ENCODE data around the gene TYW1. TPM values are rescaled to one million over a fixed set of nuclear protein-coding genes. Genes with fewer than 3 reads are reported as not detected.
"Not testable (repeated sequence)": the region's sequence is repeated elsewhere in the genome, so short reads cannot be mapped to it uniquely, and the experiment has no call there.

Gene TYW1
- total RNA-seq, 1 donor from 2014 or later: 22.4 TPM

DNA sequence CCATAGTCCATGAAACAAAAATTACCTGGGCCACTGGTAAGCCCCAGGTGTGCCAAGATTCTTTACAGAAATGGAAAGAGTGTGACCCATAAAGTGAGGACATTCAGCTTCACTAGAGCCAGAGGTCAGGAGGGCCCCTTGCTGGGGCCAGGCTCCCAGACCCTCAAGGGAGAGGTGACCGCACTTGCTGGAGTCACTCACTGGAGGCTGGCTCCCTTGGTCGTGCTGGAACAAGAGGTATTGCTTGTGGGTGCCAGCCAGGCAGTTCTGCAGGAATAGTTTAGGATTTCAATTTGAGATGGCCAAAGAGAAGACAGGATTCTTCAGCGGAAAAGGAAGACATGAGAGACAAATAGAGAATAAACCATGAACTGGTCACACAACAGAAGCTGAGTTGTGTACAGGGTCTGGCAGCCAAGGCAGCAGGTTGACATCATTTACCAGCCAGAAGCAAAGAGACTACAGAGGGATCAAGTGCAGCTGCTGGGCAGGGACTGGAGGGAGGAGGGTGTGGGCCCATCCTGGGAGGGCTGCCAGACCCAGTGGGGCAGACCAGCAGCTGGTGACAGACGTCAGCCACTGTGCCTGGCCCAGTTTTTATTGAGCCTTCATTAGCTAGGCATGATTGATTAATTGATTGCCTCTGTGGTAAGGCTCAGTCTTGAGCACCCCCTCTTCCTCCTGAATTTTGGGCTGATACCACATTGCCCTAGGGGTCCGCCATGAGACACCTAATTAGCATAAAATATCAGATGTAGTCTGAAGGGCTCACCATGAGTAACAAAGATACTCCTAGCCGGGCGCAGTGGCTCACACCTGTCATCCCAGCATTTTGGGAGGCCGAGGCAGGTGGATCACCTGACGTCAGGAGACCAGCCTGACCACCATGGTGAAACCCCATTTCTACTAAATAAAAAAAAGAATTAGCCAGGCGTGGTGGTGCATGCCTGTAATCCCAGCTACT, 40.1 kb downstream of the TYW1 start:
- DNase-seq (ENCODE audit: low spot score); H3K27ac Mint-ChIP-seq; H3K4me3 Mint-ChIP-seq; H3K27me3 Mint-ChIP-seq (ENCODE audit: insufficient read depth); H3K4me1 Mint-ChIP-seq (ENCODE audit: low read depth); H3K9me3 Mint-ChIP-seq; intact Hi-C loops (cut with micrococcal nuclease): not testable (repeated sequence)
- H3K36me3 Mint-ChIP-seq (ENCODE audit: low read depth): peaks cover 14% of the 10 kb centered on the region

DNA sequence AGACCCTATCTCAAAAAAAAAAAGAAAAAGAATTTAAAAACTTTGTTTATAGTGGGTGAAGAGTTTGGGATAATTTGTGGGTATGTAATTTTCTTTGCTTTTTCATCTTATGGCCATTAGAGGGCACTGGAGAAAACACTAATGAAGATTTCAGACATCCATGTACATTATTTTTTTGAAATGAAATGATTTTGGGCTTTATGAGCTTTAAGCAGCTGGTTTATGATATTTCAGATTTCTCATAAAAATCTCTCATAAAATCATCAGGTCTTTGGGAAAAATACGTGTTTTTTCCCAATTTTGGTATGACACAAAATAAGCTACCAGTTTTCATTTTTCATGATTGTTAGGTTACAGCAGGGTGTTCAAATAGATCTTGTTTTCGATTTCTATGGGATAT, 44.2 kb downstream of the TYW1 start:
- H3K27ac Mint-ChIP-seq: peak overlapping the region; percentile 40
- intact Hi-C loops (cut with micrococcal nuclease): loop anchor here (2.0 kb wide), 1 partner anchor 262 kb away; no protein-coding TSS in a partner anchor
- not testable (repeated sequence) for H3K36me3 Mint-ChIP-seq (ENCODE audit: low read depth)

DNA sequence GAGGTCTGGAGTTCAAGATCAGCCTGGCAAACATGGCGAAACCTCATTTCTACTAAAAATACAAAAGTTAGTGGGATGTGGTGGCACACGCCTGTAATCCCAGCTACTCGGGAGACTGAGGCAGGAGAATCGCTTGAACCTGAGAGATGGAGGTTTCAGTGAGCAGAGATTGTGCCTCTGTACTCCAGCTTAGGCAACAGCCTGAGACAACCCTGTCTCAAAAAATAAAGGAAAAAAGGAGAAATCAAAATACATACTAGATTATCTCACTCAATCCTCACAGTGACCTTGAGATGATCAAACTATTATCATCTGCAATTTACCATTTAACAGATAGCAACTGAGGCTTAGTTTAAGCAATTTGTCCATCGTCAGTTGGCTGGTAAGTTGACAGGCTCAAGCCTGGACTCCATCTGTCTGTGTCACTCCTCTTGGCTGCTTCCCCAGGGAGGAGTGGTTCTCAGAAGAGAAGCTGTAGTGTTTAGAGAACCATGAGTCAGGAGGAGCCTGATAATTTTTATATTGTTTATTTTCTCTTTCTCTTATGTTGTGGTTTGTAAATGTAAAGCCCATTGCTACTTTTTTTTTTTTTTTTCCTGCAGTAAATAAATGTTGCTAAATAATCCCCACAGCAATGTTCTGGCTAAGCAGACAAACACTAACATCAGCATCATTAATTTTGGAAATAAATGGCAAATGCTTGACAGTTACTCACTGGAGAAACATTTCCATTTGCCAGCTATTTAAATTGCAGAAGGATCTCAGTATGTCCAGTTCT, 46.3 kb downstream of the TYW1 start:
- DNase-seq (ENCODE audit: low spot score); intact Hi-C loops (cut with micrococcal nuclease); H3K4me3 Mint-ChIP-seq; H3K36me3 Mint-ChIP-seq (ENCODE audit: low read depth); H3K27ac Mint-ChIP-seq; H3K4me1 Mint-ChIP-seq (ENCODE audit: low read depth); H3K9me3 Mint-ChIP-seq; H3K27me3 Mint-ChIP-seq (ENCODE audit: insufficient read depth): not testable (repeated sequence)

More for the DNA sequence above, 44.2 kb downstream of the TYW1 start:
- DNase-seq (ENCODE audit: low spot score); H3K4me1 Mint-ChIP-seq (ENCODE audit: low read depth); H3K4me3 Mint-ChIP-seq; H3K27me3 Mint-ChIP-seq (ENCODE audit: insufficient read depth); H3K9me3 Mint-ChIP-seq: not testable (repeated sequence)

DNA sequence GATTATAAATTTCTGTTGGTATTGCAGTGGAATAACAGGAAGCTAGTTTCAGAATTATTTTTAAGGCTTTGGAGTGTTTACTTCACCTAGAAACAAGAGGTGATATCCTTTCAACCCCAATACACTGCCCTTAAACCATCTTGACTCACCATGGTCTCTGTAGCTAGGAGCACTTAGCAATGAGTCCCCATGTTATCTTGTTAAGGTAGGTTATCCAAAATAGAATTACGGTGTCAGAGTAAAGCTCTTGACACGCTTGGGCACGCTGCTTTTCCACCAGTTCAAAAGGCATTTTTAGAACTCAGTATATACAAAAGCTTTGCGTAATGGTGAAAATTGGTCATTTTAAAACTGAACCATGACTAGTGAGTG, 46.9 kb downstream of the TYW1 start:
- H3K9me3 Mint-ChIP-seq; DNase-seq (ENCODE audit: low spot score); H3K4me1 Mint-ChIP-seq (ENCODE audit: low read depth); H3K36me3 Mint-ChIP-seq (ENCODE audit: low read depth); intact Hi-C loops (cut with micrococcal nuclease); H3K27ac Mint-ChIP-seq; H3K27me3 Mint-ChIP-seq (ENCODE audit: insufficient read depth); H3K4me3 Mint-ChIP-seq: not testable (repeated sequence)

DNA sequence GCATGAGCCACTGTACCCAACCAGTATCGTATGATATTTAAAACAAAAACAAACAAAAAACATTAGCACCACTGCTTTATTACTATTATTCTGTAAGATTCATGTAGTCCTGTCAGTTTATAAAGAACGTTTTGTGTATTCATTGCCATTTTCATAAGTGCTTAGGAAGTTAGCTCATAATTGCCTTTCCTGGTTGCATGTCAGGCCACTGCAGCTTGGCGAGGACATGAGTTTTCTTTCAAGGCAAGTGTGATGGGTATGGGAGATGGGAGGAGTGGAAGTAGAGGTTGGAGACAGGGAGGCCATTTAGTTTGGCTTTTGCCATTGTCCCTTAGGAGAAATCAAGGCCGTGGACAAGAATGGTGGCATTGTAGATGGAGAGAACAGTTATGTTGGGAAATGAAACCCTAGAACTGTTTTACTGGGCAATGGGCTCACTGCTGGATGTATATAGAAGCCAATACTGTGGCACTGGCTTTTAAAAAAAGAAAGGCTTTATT, 48.9 kb downstream of the TYW1 start:
- H3K4me3 Mint-ChIP-seq: no peak overlapping the region
- peaks cover 12% of the 10 kb centered on the region for H3K36me3 Mint-ChIP-seq (ENCODE audit: low read depth)
- intact Hi-C loops (cut with micrococcal nuclease): no loop called here
- no peaks in the 10 kb centered on the region for H3K27me3 Mint-ChIP-seq (ENCODE audit: insufficient read depth)
- DNase-seq (ENCODE audit: low spot score): no peak
- no peaks in the 10 kb centered on the region for H3K9me3 Mint-ChIP-seq
- H3K27ac Mint-ChIP-seq: no peak overlapping the region
- no peaks in the 10 kb centered on the region for H3K4me1 Mint-ChIP-seq (ENCODE audit: low read depth)

DNA sequence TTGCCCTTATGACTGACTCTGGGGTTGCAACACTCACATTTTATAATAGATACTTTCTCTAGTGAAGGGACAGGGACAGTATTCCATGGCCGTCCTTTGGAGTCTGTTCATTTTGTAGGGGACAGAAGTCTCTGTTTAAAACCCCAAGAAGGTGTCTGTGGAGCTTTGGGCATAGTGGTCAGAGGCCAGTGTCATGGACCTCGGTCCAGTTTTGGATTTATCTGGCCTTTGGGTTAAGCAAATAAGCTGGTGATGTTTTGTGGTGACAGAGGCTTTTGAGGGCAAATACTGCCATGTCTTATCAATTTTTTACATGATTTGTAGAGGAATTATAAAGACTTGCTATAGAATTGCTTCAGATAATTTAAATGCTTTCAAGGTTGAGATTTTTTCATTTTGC, 50.2 kb downstream of the TYW1 start:
- DNase-seq (ENCODE audit: low spot score); H3K4me1 Mint-ChIP-seq (ENCODE audit: low read depth); intact Hi-C loops (cut with micrococcal nuclease); H3K27ac Mint-ChIP-seq; H3K27me3 Mint-ChIP-seq (ENCODE audit: insufficient read depth); H3K9me3 Mint-ChIP-seq; H3K4me3 Mint-ChIP-seq: not testable (repeated sequence)
- peaks cover 20% of the 10 kb centered on the region for H3K36me3 Mint-ChIP-seq (ENCODE audit: low read depth)

DNA sequence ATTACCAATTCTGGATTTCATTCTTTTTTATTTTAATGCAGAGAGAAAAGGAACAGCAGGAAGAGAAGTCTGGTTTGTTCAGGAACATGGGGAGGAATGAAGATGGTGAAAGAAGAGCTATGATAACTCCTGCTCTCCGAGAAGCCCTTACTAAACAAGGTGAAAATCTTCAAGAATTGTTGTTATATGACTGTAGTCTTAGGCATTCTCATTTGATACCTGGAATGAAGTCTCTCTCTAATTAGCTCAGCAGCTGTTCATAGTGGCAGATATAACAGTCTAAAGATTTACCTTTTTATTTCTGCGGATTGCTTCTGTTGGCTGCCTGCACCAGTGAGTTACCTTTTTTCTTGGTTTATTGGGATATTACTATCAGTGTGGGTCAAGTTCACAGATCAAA, 53.3 kb downstream of the TYW1 start:
- intact Hi-C loops (cut with micrococcal nuclease); H3K27ac Mint-ChIP-seq: not testable (repeated sequence)
- H3K36me3 Mint-ChIP-seq (ENCODE audit: low read depth): peaks cover 36% of the 10 kb centered on the region

DNA sequence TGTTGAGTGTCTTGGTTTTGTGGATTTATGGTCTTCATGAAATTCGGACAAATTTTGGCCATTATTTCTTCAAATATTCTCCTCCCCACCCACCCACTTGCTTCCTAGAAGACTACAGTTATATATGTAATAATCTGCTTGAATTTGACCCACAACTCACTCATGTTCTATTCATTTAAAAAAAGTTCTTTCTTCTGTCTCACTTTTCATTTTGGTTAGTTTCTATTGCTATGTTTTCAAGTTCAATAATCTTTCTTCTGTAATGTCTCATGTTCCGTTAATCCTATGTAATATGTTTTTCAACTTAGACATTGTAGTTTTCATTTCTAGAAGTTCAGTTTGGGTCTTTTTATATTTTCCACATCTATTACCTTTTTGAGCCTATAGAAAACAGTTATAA, 55.5 kb downstream of the TYW1 start:
- intact Hi-C loops (cut with micrococcal nuclease); DNase-seq (ENCODE audit: low spot score); H3K4me1 Mint-ChIP-seq (ENCODE audit: low read depth); H3K27me3 Mint-ChIP-seq (ENCODE audit: insufficient read depth); H3K4me3 Mint-ChIP-seq: not testable (repeated sequence)
- Mint-ChIP-seq H3K36me3 (ENCODE audit: low read depth) (peaks cover 36% of the 10 kb centered on the region), H3K27ac (peak overlapping the region; percentile 1), H3K9me3 (peaks cover 11% of the 10 kb centered on the region)

More for the DNA sequence above, 53.3 kb downstream of the TYW1 start:
- peaks cover 11% of the 10 kb centered on the region for H3K9me3 Mint-ChIP-seq
- not testable (repeated sequence) for H3K27me3 Mint-ChIP-seq (ENCODE audit: insufficient read depth); DNase-seq (ENCODE audit: low spot score); H3K4me1 Mint-ChIP-seq (ENCODE audit: low read depth); H3K4me3 Mint-ChIP-seq

DNA sequence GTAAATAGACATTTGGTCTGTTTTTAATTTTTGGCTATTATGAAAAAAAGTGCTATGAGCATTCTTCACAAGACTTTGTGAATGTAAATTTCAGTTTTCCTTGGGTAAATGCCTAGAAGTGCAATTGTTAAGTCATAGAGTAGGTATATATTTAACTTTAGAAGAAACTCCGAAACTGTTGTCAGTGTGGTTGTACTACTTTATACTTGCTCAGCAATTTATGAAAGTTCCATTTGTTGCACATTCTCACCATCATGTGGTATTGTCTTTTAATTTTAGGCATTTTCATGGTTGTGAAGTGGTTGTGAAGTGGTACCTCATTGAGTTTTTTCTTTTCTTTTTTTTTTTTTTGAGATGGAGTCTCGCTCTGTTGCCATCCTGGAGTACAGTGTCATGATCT, 60.0 kb downstream of the TYW1 start:
- intact Hi-C loops (cut with micrococcal nuclease): no loop called here
- no peaks in the 10 kb centered on the region for H3K4me1 Mint-ChIP-seq (ENCODE audit: low read depth)
- H3K27ac Mint-ChIP-seq: no peak overlapping the region
- H3K4me3 Mint-ChIP-seq: no peak overlapping the region
- no peak for DNase-seq (ENCODE audit: low spot score)
- no peaks in the 10 kb centered on the region for H3K27me3 Mint-ChIP-seq (ENCODE audit: insufficient read depth)
- peaks cover 34% of the 10 kb centered on the region for H3K36me3 Mint-ChIP-seq (ENCODE audit: low read depth)
- H3K9me3 Mint-ChIP-seq: peaks cover 8% of the 10 kb centered on the region

DNA sequence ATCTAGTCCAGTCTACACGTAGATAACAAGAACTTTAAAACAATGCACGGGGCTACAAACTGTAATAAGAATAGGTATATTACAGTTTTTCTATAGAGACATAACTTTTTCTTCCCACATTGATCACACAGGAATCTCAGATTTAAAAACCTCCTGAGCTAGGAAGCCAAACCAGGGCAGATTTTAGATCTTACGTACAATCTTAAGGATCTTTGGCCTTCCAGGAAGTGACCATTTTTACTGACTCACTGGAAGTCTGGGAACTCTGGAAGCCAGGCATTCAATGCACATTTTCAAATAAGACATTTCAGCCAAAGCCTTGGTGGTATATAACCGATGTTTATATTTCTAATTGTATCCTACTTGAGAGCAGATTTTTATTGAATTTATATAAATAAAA, 64.7 kb downstream of the TYW1 start:
- intact Hi-C loops (cut with micrococcal nuclease); H3K27ac Mint-ChIP-seq; H3K27me3 Mint-ChIP-seq (ENCODE audit: insufficient read depth); DNase-seq (ENCODE audit: low spot score); H3K4me3 Mint-ChIP-seq; H3K9me3 Mint-ChIP-seq; H3K4me1 Mint-ChIP-seq (ENCODE audit: low read depth): not testable (repeated sequence)
- H3K36me3 Mint-ChIP-seq (ENCODE audit: low read depth): peaks cover 30% of the 10 kb centered on the region

DNA sequence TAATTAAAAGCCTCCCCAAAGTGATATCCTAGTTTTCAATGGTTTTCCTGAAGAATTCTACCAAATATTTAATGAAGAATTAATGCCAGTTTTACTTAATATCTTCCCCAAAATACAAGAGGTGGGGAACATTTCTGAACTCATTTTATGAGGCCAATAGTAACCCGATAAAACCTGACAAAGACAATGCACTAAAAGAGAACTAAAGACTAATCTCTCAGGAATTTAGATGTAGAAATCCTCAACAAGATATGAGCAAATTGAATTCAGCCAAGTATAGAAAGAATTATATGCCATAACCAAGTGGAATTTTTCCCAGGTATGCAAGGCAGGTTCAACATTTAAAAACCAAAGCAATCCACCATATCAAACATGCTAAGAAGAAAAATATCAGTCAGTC, 66.2 kb downstream of the TYW1 start:
- H3K27ac Mint-ChIP-seq; H3K4me3 Mint-ChIP-seq; DNase-seq (ENCODE audit: low spot score); H3K4me1 Mint-ChIP-seq (ENCODE audit: low read depth); intact Hi-C loops (cut with micrococcal nuclease); H3K27me3 Mint-ChIP-seq (ENCODE audit: insufficient read depth); H3K9me3 Mint-ChIP-seq: not testable (repeated sequence)
- peaks cover 38% of the 10 kb centered on the region for H3K36me3 Mint-ChIP-seq (ENCODE audit: low read depth)

DNA sequence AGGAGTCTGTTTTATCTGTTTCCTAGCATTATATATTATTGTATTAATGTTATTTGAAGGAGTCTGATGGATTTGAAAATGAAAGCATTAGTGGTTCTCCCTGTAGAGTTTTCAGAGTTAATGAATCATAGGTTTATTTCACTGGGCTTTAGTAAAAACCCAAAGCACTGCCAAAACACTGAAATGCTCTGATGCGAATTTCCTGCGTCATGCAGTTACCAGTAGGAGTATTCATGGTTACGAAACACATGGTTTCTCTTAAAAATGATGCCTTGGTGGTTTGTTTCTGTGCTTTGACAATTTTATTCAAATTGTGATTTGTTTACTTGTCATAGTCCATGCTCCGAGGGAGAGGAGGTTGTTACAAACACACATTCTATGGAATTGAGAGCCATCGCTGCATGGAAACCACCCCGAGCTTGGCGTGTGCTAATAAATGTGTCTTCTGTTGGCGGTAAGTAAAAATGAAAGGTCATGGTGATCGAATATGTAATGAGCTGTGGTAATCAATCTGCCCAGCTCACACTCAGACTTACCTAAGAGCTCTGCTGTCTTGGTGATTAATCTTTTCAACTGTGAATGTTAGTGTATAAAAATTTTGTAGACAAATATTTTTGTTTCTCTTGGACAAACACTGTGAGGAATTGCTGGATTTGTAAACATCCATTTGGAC, 70.5 kb downstream of the TYW1 start:
- intact Hi-C loops (cut with micrococcal nuclease); H3K4me3 Mint-ChIP-seq; DNase-seq (ENCODE audit: low spot score): not testable (repeated sequence)

More for the DNA sequence above, 70.5 kb downstream of the TYW1 start:
- H3K27ac Mint-ChIP-seq; H3K27me3 Mint-ChIP-seq (ENCODE audit: insufficient read depth); H3K4me1 Mint-ChIP-seq (ENCODE audit: low read depth): not testable (repeated sequence)
- Mint-ChIP-seq H3K36me3 (ENCODE audit: low read depth) (peaks cover 48% of the 10 kb centered on the region), H3K9me3 (peaks cover 25% of the 10 kb centered on the region)
